Activated CD4-positive, alpha-beta T cell treated with anti-CD3 and anti-CD28 coated beads, Interleukin-2, amount 10 ng/mL, durations not matched to agents 7 days and 5 days (primary cell): ENCODE measurements around the gene SENP3. TPM values are rescaled to one million over a fixed set of nuclear protein-coding genes. Genes with fewer than 3 reads are reported as not detected.

Source experiments
- CTCF ChIA-PET: fragments of 350-600 bp; sonication (Branson Sonifier 250); formaldehyde crosslinking; loops from one replicate; lab custom pipeline; 2021; ENCODE audit warnings: antibody characterized with exemption; lab: Charles Lee
- POLR2A ChIA-PET: fragments of 350-600 bp; sonication (Branson Sonifier 250); formaldehyde crosslinking; loops from one replicate; lab custom pipeline; 2021; ENCODE audit warnings: antibody characterized with exemption; lab: Charles Lee
- DNase-seq: peaks from one replicate; pipeline ENCODE4 v3.0.0-alpha.2; 2020
- H3K27ac Mint-ChIP-seq: one replicate; pipeline ENCODE4 v1.8.0; 2021; ENCODE audit warnings: mild to moderate bottlenecking, moderate library complexity, mixed read lengths
- H3K27me3 Mint-ChIP-seq: one replicate; pipeline ENCODE4 v1.8.0; 2021; ENCODE audit warnings: mixed read lengths
- H3K36me3 Mint-ChIP-seq: one replicate; pipeline ENCODE4 v1.8.0; 2021; ENCODE audit warnings: low read depth, mixed read lengths
- H3K4me1 Mint-ChIP-seq: one replicate; pipeline ENCODE4 v1.8.0; 2021; ENCODE audit warnings: mixed read lengths
- H3K4me3 Mint-ChIP-seq: one replicate; pipeline ENCODE4 v1.8.0; 2021; ENCODE audit warnings: mild to moderate bottlenecking, moderate library complexity, mixed read lengths
- H3K9me3 Mint-ChIP-seq: one replicate; pipeline ENCODE4 v1.8.0; 2021; ENCODE audit warnings: mixed read lengths
- total RNA-seq, 2 experiments: library from RNA; stranded (reverse); gene quantifications; one replicate each; pipeline ENCODE4 v1.2.3, GENCODE V29; 2021

The SENP3 gene
- total RNA-seq = 10 to 100 TPM; 51.8 to 53.0 TPM

DNA sequence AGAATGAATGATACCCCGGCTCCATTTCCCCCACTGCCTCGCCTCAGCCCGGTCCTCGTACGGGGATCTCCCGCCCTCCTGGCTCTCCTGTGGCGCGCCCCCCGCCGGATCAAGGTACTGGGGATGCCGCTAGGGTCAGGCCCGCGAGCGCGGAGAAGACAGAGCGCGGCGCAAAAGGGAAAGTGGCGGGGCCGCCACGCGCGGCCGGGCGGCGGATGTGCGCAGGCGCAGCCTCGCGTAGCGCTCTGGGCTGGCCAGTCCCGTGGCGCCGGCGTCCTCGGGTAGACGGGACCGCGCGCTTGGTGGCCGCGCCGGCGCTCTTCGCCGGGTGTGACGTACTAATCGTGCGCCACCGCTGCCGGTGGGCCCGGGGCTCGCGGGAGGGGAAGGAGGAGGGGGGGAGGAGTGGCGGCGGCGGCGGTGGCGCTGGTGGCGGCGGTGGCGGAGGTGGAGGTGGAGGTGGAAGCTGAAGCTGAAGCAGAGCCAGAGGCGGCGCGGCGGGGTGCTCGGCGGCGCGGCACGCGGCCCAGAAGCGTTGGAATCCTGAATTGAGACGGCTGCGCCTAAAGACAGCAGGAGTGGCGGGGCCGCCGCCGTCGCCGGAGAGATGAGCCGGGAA lies at the start of gene SENP3:
TSS of gene SENP3 (plus strand) at position 331 of the 619 bp plus-strand sequence. CDS start 1,158 bp downstream, outside the sequence.
- H3K9me3 Mint-ChIP-seq = no peaks in the 10 kb centered on the region
- no peaks in the 10 kb centered on the region for H3K27me3 Mint-ChIP-seq
- peaks cover 33% of the 10 kb centered on the region for H3K36me3 Mint-ChIP-seq
- H3K4me1 Mint-ChIP-seq = peaks cover 56% of the 10 kb centered on the region
- CTCF ChIA-PET = interaction anchor here (0.5 to 3.3 kb wide), 32 partner anchors 8 to 247 kb away, joined by 3 to 38 read pairs (median 7); partner anchors contain the start of genes CD68, CHRNB1, POLR2A and SOX15
- POLR2A ChIA-PET = no interaction called here
- peak; percentile 90 for DNase-seq
- peak within 1 kb of the TSS; percentile 95 for H3K27ac Mint-ChIP-seq
- peak within 1 kb of the TSS; percentile 81 for H3K4me3 Mint-ChIP-seq

DNA sequence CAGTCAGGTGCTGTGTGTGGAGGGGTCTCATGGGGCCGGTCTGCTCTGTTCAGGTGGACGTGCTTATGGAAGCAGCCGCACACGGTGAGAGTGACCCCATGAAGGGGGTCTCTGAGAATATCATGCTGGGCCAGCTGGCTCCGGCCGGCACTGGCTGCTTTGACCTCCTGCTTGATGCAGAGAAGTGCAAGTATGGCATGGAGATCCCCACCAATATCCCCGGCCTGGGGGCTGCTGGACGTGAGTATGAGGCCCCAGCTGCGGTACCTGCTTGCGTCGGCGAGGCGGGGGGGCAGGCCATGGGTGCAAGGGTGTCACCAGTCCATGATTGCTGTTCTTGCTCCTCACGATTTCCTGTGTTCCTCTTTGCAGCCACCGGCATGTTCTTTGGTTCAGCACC lies 49.6 kb upstream of the SENP3 start:
- H3K36me3 Mint-ChIP-seq = peaks cover 58% of the 10 kb centered on the region
- no peaks in the 10 kb centered on the region for H3K27me3 Mint-ChIP-seq
- ChIA-PET CTCF (interaction anchor here (0.6 to 0.7 kb wide), 2 partner anchors 31 to 117 kb away, joined by 3 read pairs; no protein-coding TSS in a partner anchor), POLR2A (no interaction called here)
- H3K4me1 Mint-ChIP-seq = peaks cover 4% of the 10 kb centered on the region
- no peaks in the 10 kb centered on the region for H3K9me3 Mint-ChIP-seq
- H3K27ac Mint-ChIP-seq = no peak overlapping the region
- H3K4me3 Mint-ChIP-seq = no peak overlapping the region
- no peak for DNase-seq

GRCh38 chr17:7512824-7513540 lies 48.7 kb upstream of the SENP3 start:
- H3K27ac Mint-ChIP-seq = peak overlapping the region; percentile 33
- H3K27me3 Mint-ChIP-seq = no peaks in the 10 kb centered on the region
- H3K4me3 Mint-ChIP-seq = no peak overlapping the region
- POLR2A ChIA-PET = interaction anchor here (0.6 kb wide), 1 partner anchor 36 kb away, joined by 3 read pairs; no protein-coding TSS in a partner anchor
- H3K36me3 Mint-ChIP-seq = peaks cover 55% of the 10 kb centered on the region
- no peaks in the 10 kb centered on the region for H3K9me3 Mint-ChIP-seq
- H3K4me1 Mint-ChIP-seq = peaks cover 4% of the 10 kb centered on the region
- DNase-seq = no peak
- CTCF ChIA-PET = interaction anchor here (0.7 to 4.1 kb wide), 8 partner anchors 10 to 76 kb away, joined by 3 to 38 read pairs (median 6); partner anchors contain the start of genes SENP3 and SOX15

- no peak overlapping the region for H3K4me3 Mint-ChIP-seq
- peaks cover 48% of the 10 kb centered on the region for H3K36me3 Mint-ChIP-seq
- no peak for DNase-seq
- H3K4me1 Mint-ChIP-seq = peaks cover 4% of the 10 kb centered on the region
- CTCF ChIA-PET = interaction anchor here (1.0 to 4.1 kb wide), 12 partner anchors 9 to 174 kb away, joined by 3 to 38 read pairs (median 4); partner anchors contain the start of genes SENP3, SOX15, TNFSF12 and TP53
- POLR2A ChIA-PET = no interaction called here
- no peaks in the 10 kb centered on the region for H3K27me3 Mint-ChIP-seq
- H3K27ac Mint-ChIP-seq = no peak overlapping the region
- no peaks in the 10 kb centered on the region for H3K9me3 Mint-ChIP-seq
Measured at GRCh38 chr17:7513850-7514419, 47.8 kb upstream of the SENP3 start.

GRCh38 chr17:7515911-7516610 lies 45.7 kb upstream of the SENP3 start:
- ChIA-PET CTCF (interaction anchor here (0.8 to 4.1 kb wide), 4 partner anchors 45 to 97 kb away, joined by 3 to 38 read pairs (median 11); partner anchors contain the start of genes MPDU1, SENP3 and SOX15), POLR2A (interaction anchor here (0.7 kb wide), 1 partner anchor 42 kb away, joined by 11 read pairs; the partner anchor contains the start of gene TNFSF13)
- H3K27me3 Mint-ChIP-seq = no peaks in the 10 kb centered on the region
- peaks cover 35% of the 10 kb centered on the region for H3K36me3 Mint-ChIP-seq
- peaks cover 4% of the 10 kb centered on the region for H3K4me1 Mint-ChIP-seq
- H3K4me3 Mint-ChIP-seq = no peak overlapping the region
- H3K9me3 Mint-ChIP-seq = no peaks in the 10 kb centered on the region
- no peak overlapping the region for H3K27ac Mint-ChIP-seq
- DNase-seq = no peak

- DNase-seq = peak; percentile 48
- ChIA-PET POLR2A (no interaction called here), CTCF (interaction anchor here (0.7 to 1.0 kb wide), 4 partner anchors 10 to 46 kb away, joined by 3 to 5 read pairs (median 4); partner anchors contain the start of gene SENP3)
- H3K4me3 Mint-ChIP-seq = no peak overlapping the region
- peaks cover 11% of the 10 kb centered on the region for H3K9me3 Mint-ChIP-seq
- H3K36me3 Mint-ChIP-seq = peaks cover 3% of the 10 kb centered on the region
- H3K4me1 Mint-ChIP-seq = peaks cover 5% of the 10 kb centered on the region
- peaks cover 1% of the 10 kb centered on the region for H3K27me3 Mint-ChIP-seq
- no peak overlapping the region for H3K27ac Mint-ChIP-seq
Measured at GRCh38 chr17:7523033-7523432, 38.7 kb upstream of the SENP3 start.

DNA sequence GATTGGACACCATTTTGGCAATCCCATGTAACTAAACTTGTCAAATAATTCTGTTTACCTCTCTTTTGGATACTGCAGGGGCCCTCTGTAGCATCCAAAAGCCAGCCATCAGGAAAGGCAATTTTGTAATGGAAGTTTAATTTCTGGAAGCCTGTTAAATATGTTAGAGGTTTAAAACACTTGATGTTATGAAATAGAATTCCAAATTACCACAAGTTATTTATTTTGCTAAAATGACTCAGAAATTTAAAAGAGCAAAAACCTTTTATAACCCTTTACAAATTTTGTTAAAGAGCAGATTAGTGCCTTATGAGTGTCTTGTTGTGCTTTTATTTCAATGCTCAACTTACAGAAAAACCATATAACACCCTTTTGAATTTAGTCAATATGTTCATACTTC lies 32.9 kb upstream of the SENP3 start:
- POLR2A ChIA-PET = no interaction called here
- H3K36me3 Mint-ChIP-seq = peaks cover 7% of the 10 kb centered on the region
- no peak for DNase-seq
- peaks cover 1% of the 10 kb centered on the region for H3K27me3 Mint-ChIP-seq
- CTCF ChIA-PET = no interaction called here
- no peak overlapping the region for H3K4me3 Mint-ChIP-seq
- peaks cover 21% of the 10 kb centered on the region for H3K9me3 Mint-ChIP-seq
- H3K4me1 Mint-ChIP-seq = no peaks in the 10 kb centered on the region
- no peak overlapping the region for H3K27ac Mint-ChIP-seq

DNA sequence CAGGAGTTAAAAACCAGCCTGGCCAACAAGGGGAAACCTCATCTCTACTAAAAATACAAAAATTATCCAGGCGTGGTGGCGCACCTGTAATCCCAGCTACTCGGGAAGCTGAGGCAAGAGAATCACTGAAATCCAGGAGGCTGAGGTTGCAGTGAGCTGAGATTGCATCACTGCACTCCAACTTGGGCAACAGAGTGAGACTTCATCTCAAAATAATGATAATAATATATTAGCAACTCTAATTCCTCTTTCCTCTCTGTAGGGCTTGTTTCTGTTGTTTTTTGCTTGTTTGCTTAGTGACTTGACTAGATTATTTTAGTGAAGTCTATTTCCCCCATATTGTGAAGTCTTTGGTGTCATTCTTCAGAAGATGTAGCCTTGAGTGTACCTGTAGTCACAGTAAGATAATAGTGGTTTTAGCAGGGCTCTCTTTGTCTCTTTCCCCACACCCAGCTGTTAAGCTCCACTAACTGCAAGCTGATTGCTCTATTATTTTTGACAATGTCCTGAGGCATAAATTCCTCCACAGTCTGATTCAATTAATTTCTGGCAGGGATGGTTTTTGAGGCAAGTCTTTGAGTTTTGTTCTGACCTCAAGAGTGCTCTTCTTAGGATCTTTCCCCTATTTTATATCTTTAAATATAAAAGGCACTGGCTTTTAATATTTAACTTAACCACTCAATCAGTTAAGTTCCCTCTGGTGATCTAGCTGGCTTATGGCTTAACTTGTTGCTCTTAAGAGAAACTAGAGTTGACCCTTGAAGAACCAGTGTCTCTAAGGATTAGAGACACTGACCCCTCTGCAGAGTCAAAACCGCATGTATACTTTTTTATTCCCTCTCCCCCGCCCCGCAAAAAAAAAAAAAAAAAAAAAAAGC lies 31.5 kb upstream of the SENP3 start:
- Mint-ChIP-seq H3K4me3 (no peak overlapping the region), H3K4me1 (no peaks in the 10 kb centered on the region), H3K27me3 (no peaks in the 10 kb centered on the region), H3K27ac (no peak overlapping the region), H3K9me3 (peaks cover 20% of the 10 kb centered on the region), H3K36me3 (peaks cover 7% of the 10 kb centered on the region)
- ChIA-PET CTCF (interaction anchor here (1.0 kb wide), 1 partner anchor 17 kb away, joined by 5 read pairs; no protein-coding TSS in a partner anchor), POLR2A (no interaction called here)
- DNase-seq = no peak

DNA sequence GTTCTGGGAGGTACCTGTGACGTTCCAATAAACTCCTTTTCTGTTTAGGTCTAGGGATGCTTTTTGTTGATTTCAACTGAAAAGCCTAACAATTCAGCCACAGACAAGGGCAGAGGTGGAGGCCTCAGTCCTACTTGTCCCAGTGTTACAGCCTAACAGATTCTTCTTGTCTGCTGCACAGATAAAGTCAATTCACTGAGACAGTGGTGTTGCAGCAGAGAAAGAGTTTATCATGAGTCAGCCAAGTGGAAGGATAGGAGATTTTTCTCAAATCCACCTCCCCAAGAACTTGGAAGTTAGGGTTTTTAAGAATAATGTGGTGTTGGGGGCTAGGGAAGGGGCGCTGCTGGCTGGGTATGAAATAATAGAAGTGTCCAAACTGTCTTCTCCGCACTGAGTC lies 23.7 kb upstream of the SENP3 start:
- Mint-ChIP-seq H3K4me3 (no peak overlapping the region), H3K27me3 (peaks cover under 1% of the 10 kb centered on the region), H3K36me3 (peaks cover 5% of the 10 kb centered on the region), H3K27ac (no peak overlapping the region), H3K4me1 (no peaks in the 10 kb centered on the region), H3K9me3 (peaks cover 13% of the 10 kb centered on the region)
- ChIA-PET POLR2A (no interaction called here), CTCF (no interaction called here)
- no peak for DNase-seq

DNA sequence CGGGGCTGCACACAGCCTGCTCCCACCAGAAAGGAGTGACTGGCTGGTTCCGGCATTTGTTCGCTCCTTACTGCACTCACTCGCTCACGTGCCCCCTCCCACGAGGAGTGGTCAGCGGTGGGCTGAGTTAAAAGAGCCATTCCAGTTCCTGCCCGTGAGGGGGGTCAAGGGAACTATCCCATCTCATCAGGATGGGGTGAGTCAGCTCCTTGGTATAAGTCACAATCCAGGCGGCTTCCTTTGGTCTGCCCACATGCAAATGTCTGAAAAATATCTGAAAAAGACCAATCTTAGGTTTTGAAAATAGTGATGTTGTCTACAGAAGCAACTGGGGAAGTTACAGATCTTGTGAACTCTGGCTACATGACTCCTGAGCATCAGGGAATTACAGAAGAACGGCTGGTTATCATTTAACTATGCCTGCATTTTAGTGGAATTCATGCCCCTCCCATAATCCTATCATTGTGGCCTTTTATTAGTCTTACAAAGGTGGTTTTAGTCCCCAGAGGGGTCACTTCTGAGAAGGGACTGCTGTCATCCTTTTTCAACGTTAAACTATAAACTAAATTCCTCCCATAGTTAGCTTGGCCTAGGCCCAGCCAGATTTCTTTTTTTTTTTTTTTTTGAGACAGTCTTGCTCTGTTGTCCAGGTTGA lies 22.7 kb upstream of the SENP3 start:
- CTCF ChIA-PET = no interaction called here
- Mint-ChIP-seq H3K27ac (no peak overlapping the region), H3K27me3 (peaks cover 9% of the 10 kb centered on the region), H3K4me3 (no peak overlapping the region), H3K9me3 (peaks cover 13% of the 10 kb centered on the region), H3K4me1 (no peaks in the 10 kb centered on the region), H3K36me3 (peaks cover 5% of the 10 kb centered on the region)
- DNase-seq = no peak
- POLR2A ChIA-PET = no interaction called here

DNA sequence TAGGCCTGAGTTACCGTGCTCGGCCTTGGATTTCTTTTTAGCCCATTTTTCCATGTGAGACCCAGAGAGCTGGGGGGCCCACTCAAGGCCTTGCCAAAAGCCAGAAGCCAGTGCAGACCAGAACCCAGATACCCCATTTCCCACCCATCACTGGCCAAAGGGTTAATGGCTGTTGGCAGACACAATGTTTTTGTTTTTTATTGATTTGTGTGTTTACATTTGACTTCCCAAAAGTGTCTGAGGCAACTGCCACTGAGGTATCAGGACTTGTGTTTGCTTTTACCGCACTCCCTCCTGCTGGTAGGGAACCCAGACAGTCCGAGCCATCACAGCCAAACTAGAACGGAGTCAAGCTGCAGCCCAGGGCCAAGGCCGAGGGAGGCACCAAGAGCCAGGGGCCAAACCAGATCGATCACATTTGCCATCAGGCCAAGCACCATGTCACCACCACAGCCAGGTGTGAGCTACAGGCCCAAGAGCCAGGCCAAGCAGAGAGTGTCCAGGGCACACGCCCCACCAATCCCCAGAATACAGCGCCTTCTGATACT lies 20.6 kb upstream of the SENP3 start:
- H3K36me3 Mint-ChIP-seq = peaks cover 5% of the 10 kb centered on the region
- H3K27ac Mint-ChIP-seq = no peak overlapping the region
- no peak overlapping the region for H3K4me3 Mint-ChIP-seq
- H3K27me3 Mint-ChIP-seq = peaks cover 9% of the 10 kb centered on the region
- H3K4me1 Mint-ChIP-seq = no peaks in the 10 kb centered on the region
- H3K9me3 Mint-ChIP-seq = peaks cover 13% of the 10 kb centered on the region
- DNase-seq = no peak
- POLR2A ChIA-PET = no interaction called here
- CTCF ChIA-PET = interaction anchor here (0.6 to 1.2 kb wide), 4 partner anchors 19 to 104 kb away, joined by 3 to 5 read pairs (median 3); no protein-coding TSS in a partner anchor
